Mucosa of descending colon (tissue), 3 donors: Measurements from ENCODE around the gene SCAF1. TPM values are rescaled to one million over a fixed set of nuclear protein-coding genes. Genes with fewer than 3 reads are reported as not detected.

Source experiments
- ATAC-seq: fragments of 200-7000 bp; cut with Tn5 transposase; one replicate; pipeline ENCODE4 v1.9.1; 2020; ENCODE audit warnings: mild to moderate bottlenecking, moderate library complexity
- DNase-seq, 3 donors: peaks; one replicate each; pipeline ENCODE4 v3.0.0-alpha.2; 2020
- H3K36me3 ChIP-seq: fragments of 200-600 bp; one replicate; pipeline ENCODE4 v1.8.0; 2021; ENCODE audit warnings: low read depth, mild to moderate bottlenecking
- H3K4me1 ChIP-seq: fragments of 200-600 bp; one replicate; pipeline ENCODE4 v1.8.0; 2021; ENCODE audit warnings: low read depth, mild to moderate bottlenecking
- H3K4me3 ChIP-seq: fragments of 200-600 bp; one replicate; pipeline ENCODE4 v1.8.0; 2021; ENCODE audit warnings: mild to moderate bottlenecking
- H3K9me3 ChIP-seq: fragments of 200-600 bp; one replicate; pipeline ENCODE4 v1.8.0; 2021; ENCODE audit warnings: mild to moderate bottlenecking
- intact Hi-C, 2 donors: fragments of 100-400 bp; cut with DNase I in 1 of 2; cut with micrococcal nuclease in 1 of 2; formaldehyde crosslinking; loops; one replicate each; pipeline versions ENCODE4 v1.11.0 to v1.11.1; 2022; cut with DNase I, micrococcal nuclease
- total RNA-seq, 3 donors: library from RNA; stranded (reverse); fragmentation: NEBNext Ultra II Directional in 2 of 3; extraction: Animal tissue kit (Norgen Biotek cat#: 25700) in 2 of 3; gene quantifications; one replicate each; pipeline versions ENCODE4 v1.2.1 to v1.2.4, GENCODE V29; 2021 to 2023
- TF ChIP-seq, protein P1 (sequence below): fragments of 200-600 bp; IDR thresholded peaks from one replicate; pipeline ENCODE4 v1.8.0; 2022; ENCODE audit warnings: antibody characterized with exemption, mild to moderate bottlenecking
- donor health status: DM: no; HTN: no; CAD: no; lungs with moderate emphysema.
- donor health status: DM: no; HTN: no; CAD: no.
- donor health status: DM: no; HTN: yes; CAD: no.

Gene SCAF1
- total RNA-seq, 3 donors from 2014 or later, result 55.5 to 75.0 (median 56.1) TPM

DNA sequence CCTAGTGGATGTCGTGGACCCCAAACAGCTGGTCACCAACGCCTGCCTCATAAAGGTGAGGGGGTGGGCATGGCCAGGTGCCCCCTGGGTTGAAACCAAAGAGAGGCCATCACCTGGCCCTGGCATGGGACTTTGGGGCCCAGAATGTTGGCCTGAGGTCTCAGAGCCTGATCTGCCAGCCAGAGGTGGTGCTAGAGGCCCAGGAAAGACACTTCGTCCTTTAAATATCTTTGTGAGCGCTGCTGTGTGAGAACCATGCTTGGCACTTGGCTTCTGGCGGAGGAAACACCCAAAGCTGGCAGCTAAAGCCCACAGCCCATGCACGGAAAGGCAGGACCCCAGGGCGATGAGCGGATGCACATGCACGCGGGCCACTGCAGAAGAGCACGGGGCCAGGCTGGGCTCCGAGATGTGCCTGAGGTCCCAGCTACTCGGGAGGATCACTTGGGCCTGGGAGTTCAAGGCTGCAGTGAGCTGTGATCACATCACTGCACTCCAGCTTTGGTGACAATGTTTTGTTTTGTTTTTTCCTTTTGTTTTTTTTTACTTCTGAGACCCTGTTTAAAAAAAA is 43.1 kb downstream of the SCAF1 start:
- ATAC-seq (no peak), DNase-seq (no peak)

DNA sequence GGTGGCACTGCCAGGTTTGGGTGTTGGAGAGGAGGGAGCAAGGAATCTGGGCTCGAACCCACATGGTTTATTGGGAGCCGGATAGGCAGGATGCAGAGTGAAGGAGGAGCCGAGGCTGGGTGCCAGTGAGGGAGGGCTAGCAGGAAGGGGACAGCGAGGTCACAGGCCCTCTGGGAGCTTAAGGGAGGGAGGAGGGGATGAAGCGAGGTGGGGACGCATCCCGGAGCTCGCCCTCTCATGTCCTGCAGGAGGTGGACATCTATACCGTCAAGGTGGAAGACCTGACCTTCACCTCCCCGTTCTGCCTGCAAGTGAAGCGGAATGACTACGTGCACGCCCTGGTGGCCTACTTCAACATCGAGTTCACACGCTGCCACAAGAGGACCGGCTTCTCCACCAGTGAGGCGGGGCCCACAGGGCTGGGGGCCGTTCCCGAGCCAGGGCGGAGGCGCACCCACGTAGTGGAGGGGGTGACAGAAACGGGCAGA is 43.9 kb downstream of the SCAF1 start:
- H3K36me3 ChIP-seq, result no peaks in the 10 kb centered on the region
- ATAC-seq (no peak), DNase-seq (no peak)
- intact Hi-C loops, result loop anchor here in 1 of 2 donors (10.0 kb wide), 1 partner anchor 101 kb away; the partner anchor contains the start of genes NOSIP and PRRG2
- TF ChIP-seq, protein P1, sequence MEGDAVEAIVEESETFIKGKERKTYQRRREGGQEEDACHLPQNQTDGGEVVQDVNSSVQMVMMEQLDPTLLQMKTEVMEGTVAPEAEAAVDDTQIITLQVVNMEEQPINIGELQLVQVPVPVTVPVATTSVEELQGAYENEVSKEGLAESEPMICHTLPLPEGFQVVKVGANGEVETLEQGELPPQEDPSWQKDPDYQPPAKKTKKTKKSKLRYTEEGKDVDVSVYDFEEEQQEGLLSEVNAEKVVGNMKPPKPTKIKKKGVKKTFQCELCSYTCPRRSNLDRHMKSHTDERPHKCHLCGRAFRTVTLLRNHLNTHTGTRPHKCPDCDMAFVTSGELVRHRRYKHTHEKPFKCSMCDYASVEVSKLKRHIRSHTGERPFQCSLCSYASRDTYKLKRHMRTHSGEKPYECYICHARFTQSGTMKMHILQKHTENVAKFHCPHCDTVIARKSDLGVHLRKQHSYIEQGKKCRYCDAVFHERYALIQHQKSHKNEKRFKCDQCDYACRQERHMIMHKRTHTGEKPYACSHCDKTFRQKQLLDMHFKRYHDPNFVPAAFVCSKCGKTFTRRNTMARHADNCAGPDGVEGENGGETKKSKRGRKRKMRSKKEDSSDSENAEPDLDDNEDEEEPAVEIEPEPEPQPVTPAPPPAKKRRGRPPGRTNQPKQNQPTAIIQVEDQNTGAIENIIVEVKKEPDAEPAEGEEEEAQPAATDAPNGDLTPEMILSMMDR, result no peak
- H3K9me3 ChIP-seq, result no peaks in the 10 kb centered on the region
- H3K4me1 ChIP-seq, result peaks cover 17% of the 10 kb centered on the region
- H3K4me3 ChIP-seq, result no peak overlapping the region

More for the DNA sequence above, 43.1 kb downstream of the SCAF1 start:
- H3K36me3 ChIP-seq, result no peaks in the 10 kb centered on the region
- TF ChIP-seq, protein P1, result no peak
- peaks cover 18% of the 10 kb centered on the region for H3K4me1 ChIP-seq
- intact Hi-C loops, result loop anchor here in 1 of 2 donors (10.0 kb wide), 1 partner anchor 100 kb away; the partner anchor contains the start of genes NOSIP and PRRG2
- no peaks in the 10 kb centered on the region for H3K9me3 ChIP-seq
- no peak overlapping the region for H3K4me3 ChIP-seq

DNA sequence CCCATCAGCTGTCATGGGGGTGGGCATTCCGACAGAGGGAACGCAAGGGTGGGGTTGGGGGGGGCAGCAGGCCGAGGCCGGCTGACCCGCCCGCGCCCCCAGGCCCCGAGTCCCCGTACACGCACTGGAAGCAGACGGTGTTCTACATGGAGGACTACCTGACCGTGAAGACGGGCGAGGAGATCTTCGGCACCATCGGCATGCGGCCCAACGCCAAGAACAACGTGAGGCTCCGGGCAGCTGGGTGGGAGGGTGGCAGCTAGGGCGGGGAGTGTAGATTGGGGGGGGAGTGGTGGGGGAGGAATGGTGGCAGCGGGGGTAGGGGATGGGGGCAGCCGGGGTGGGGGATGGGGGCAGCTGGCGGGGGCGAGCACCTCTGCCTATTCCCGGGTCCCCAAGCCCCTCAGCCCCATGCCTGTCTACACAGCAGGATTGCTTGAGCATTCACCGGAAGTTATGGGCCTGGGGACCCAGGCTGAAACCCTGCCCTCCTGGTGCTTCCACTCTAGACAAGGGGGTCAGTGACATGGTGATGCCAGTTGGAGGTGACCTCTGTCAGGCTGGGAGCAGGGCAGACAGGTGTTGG is 44.6 kb downstream of the SCAF1 start:
- TF ChIP-seq, protein P1, result no peak
- DNase-seq, result no peak
- ATAC-seq, result no peak
- intact Hi-C loops, result loop anchor here in 1 of 2 donors (10.0 kb wide), 1 partner anchor 102 kb away; the partner anchor contains the start of genes NOSIP and PRRG2
- no peak overlapping the region for H3K4me3 ChIP-seq
- H3K36me3 ChIP-seq, result no peaks in the 10 kb centered on the region
- H3K9me3 ChIP-seq, result no peaks in the 10 kb centered on the region
- peaks cover 17% of the 10 kb centered on the region for H3K4me1 ChIP-seq

DNA sequence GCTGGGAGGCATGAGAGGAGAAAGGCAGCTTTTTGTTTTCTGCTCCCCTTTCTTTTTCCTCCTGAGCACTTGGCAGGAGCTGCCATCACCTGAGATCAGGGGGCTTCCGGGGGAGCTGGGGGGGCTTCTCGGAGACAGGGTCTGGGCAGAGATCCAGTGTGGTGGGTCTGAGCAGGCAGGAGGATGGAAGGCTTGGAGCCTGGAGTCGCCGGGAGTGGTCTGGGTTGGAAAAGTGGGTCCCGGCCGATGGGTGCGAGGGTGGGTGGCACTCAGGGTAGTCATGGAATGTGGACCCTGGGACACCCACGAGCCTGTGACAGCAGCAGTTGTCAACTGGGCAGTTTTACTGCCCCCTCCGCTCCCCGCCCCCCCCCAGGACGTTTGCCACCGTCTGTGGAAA is 45.1 kb downstream of the SCAF1 start:
- intact Hi-C loops, result loop anchor here in 1 of 2 donors (10.0 kb wide), 1 partner anchor 102 kb away; the partner anchor contains the start of genes NOSIP and PRRG2
- TF ChIP-seq, protein P1, result no peak
- Histone ChIP-seq H3K4me1 (peaks cover 17% of the 10 kb centered on the region), H3K9me3 (no peaks in the 10 kb centered on the region), H3K36me3 (no peaks in the 10 kb centered on the region), H3K4me3 (no peak overlapping the region)
- ATAC-seq (no peak), DNase-seq (no peak)

DNA sequence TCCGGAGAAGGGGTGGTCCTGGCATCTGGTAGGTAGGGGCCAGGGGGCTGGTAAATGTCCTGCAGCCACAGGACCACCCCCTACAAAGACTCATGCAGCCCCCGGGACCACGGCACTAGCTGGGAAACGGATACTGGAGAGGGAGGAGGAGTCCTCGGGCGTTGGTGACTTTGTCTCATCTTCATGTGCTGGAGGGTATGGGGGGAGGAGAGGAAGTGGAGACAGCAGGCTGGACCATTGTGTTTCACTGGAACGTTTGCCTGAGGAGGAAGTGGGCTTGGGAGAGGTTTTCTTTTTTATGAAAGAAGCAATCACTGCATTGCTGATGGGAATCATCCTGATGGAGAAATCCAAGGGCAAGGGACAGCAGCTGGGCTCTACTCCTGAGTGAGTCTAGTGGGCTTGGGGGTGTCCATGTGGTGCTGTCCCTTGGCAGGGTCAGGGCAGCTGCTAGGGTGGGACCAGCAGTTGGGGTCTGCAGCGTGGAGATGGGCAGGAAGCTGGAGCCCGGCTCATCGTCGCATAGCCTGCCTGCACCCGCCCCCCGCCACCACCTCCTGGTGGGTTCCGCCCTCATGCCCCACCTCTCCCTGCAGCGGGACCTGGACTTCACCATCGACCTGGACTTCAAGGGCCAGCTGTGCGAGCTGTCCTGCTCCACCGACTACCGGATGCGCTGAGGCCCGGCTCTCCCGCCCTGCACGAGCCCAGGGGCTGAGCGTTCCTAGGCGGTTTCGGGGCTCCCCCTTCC is 45.7 kb downstream of the SCAF1 start:
- Histone ChIP-seq H3K4me1 (peaks cover 17% of the 10 kb centered on the region), H3K4me3 (no peak overlapping the region), H3K36me3 (no peaks in the 10 kb centered on the region), H3K9me3 (no peaks in the 10 kb centered on the region)
- TF ChIP-seq, protein P1, result no peak
- DNase-seq, result no peak
- ATAC-seq, result no peak
- intact Hi-C loops, result loop anchor here in 1 of 2 donors (10.0 kb wide), 1 partner anchor 103 kb away; the partner anchor contains the start of genes NOSIP and PRRG2
